ENCODE results near the gene FYN. TPM values are rescaled to one million over a fixed set of nuclear protein-coding genes. Genes with fewer than 3 reads are reported as not detected.

FYN gene
- total RNA-seq, 2 donors from 2014 or later: 25.7 to 83.1 TPM

GRCh38 chr6:111792914-111793700 lies 80.1 kb downstream of the FYN start:
- H3K4me3 ChIP-seq: no peak overlapping the region
- no peak for ATAC-seq
- intact Hi-C loops (cut with DNase I): no loop called here
- H3K27ac ChIP-seq: no peak overlapping the region
- DNase-seq: no peak
- H3K4me1 ChIP-seq: no peaks in the 10 kb centered on the region
- no peaks in the 10 kb centered on the region for H3K36me3 ChIP-seq (replicated peaks in 1 of 2; ENCODE audit: insufficient read depth in 1 of 2, low read depth in 2 of 2)
- WGBS, 2 donors: 67 to 79% methylated on average over 10 of the region's 10 CpGs
- no peaks in the 10 kb centered on the region for H3K9me3 ChIP-seq
- TF ChIP-seq POLR2A (IDR thresholded peaks at IDR 0.05) (no peak), CTCF (IDR thresholded peaks at IDR 0.05) (no peak)
- no peaks in the 10 kb centered on the region for H3K27me3 ChIP-seq

- intact Hi-C loops (cut with DNase I): no loop called here
- H3K4me3 ChIP-seq: no peak overlapping the region
- H3K4me1 ChIP-seq: no peaks in the 10 kb centered on the region
- no peaks in the 10 kb centered on the region for H3K9me3 ChIP-seq
- DNase-seq: no peak
- no peaks in the 10 kb centered on the region for H3K27me3 ChIP-seq
- no peak for ATAC-seq
- no peaks in the 10 kb centered on the region for H3K36me3 ChIP-seq (replicated peaks in 1 of 2; ENCODE audit: insufficient read depth in 1 of 2, low read depth in 2 of 2)
- WGBS, 2 donors: 61 to 72% methylated on average over 2 of the region's 2 CpGs
- no peak overlapping the region for H3K27ac ChIP-seq
- TF ChIP-seq CTCF (IDR thresholded peaks at IDR 0.05) (no peak), POLR2A (IDR thresholded peaks at IDR 0.05) (no peak)
Observed at GRCh38 chr6:111792241-111792640, 81.0 kb downstream of the FYN start.

- intact Hi-C loops (cut with DNase I): no loop called here
- H3K36me3 ChIP-seq (replicated peaks in 1 of 2; ENCODE audit: insufficient read depth in 1 of 2, low read depth in 2 of 2): no peaks in the 10 kb centered on the region
- no peaks in the 10 kb centered on the region for H3K9me3 ChIP-seq
- no peaks in the 10 kb centered on the region for H3K27me3 ChIP-seq
- no peak for ATAC-seq
- TF ChIP-seq POLR2A (IDR thresholded peaks at IDR 0.05): no peak
- TF ChIP-seq CTCF (IDR thresholded peaks at IDR 0.05): no peak
- H3K4me1 ChIP-seq: no peaks in the 10 kb centered on the region
- H3K4me3 ChIP-seq: no peak overlapping the region
- DNase-seq: no peak
- 21% methylated on average over 2 of the region's 2 CpGs for WGBS, 2 donors
- no peak overlapping the region for H3K27ac ChIP-seq
Observed at GRCh38 chr6:111791415-111791814, 81.8 kb downstream of the FYN start.

GRCh38 chr6:111789598-111789997 lies 83.7 kb downstream of the FYN start:
- intact Hi-C loops (cut with DNase I): no loop called here
- no peak overlapping the region for H3K27ac ChIP-seq
- WGBS, 2 donors: 59 to 73% methylated on average over 4 of the region's 4 CpGs
- no peaks in the 10 kb centered on the region for H3K4me1 ChIP-seq
- no peak for TF ChIP-seq CTCF (IDR thresholded peaks at IDR 0.05)
- TF ChIP-seq POLR2A (IDR thresholded peaks at IDR 0.05): no peak
- DNase-seq (peak in 1 of 4 donors; percentile 25), ATAC-seq (no peak)
- H3K27me3 ChIP-seq: no peaks in the 10 kb centered on the region
- no peaks in the 10 kb centered on the region for H3K9me3 ChIP-seq
- no peaks in the 10 kb centered on the region for H3K36me3 ChIP-seq (replicated peaks in 1 of 2; ENCODE audit: insufficient read depth in 1 of 2, low read depth in 2 of 2)
- no peak overlapping the region for H3K4me3 ChIP-seq
